Activated CD8-positive, alpha-beta T cell treated with anti-CD3 and anti-CD28 coated beads for 36 hours (primary cell): Measurements from ENCODE around the gene KMT2E. TPM values are rescaled to one million over a fixed set of nuclear protein-coding genes. Genes with fewer than 3 reads are reported as not detected.
A peak's percentile ranks its signal among the peaks of the same experiment; 100 is the strongest.

ENCODE experiments used
- ATAC-seq: fragments of 200-7000 bp; cut with Tn5 transposase; one replicate; pipeline ENCODE4 v1.10.0; 2021; ENCODE audit warnings: mild to moderate bottlenecking, moderate library complexity
- CTCF ChIA-PET: fragments of 350-600 bp; sonication (Branson Sonifier 250); formaldehyde crosslinking; loops from one replicate; lab custom pipeline; 2021; ENCODE audit warnings: antibody characterized with exemption; lab: Charles Lee
- POLR2A ChIA-PET: fragments of 350-600 bp; sonication (Branson Sonifier 250); formaldehyde crosslinking; loops from one replicate; lab custom pipeline; 2021; ENCODE audit warnings: antibody characterized with exemption; lab: Charles Lee
- DNase-seq: peaks from one replicate; pipeline ENCODE4 v3.0.0-alpha.2; 2020
- H3K27ac Mint-ChIP-seq: one replicate; pipeline ENCODE4 v1.8.0; 2021; ENCODE audit warnings: mild to moderate bottlenecking, mixed read lengths
- H3K27me3 Mint-ChIP-seq: one replicate; pipeline ENCODE4 v1.8.0; 2021; ENCODE audit warnings: mixed read lengths
- H3K36me3 Mint-ChIP-seq: one replicate; pipeline ENCODE4 v1.8.0; 2021; ENCODE audit warnings: low read depth, mixed read lengths
- H3K4me1 Mint-ChIP-seq: one replicate; pipeline ENCODE4 v1.8.0; 2021; ENCODE audit warnings: low read depth, mixed read lengths
- H3K4me3 Mint-ChIP-seq: one replicate; pipeline ENCODE4 v1.8.0; 2021; ENCODE audit warnings: mild to moderate bottlenecking, moderate library complexity, mixed read lengths
- H3K9me3 Mint-ChIP-seq: one replicate; pipeline ENCODE4 v1.8.0; 2021; ENCODE audit warnings: mixed read lengths
- CTCF ChIP-seq: fragments of 200-600 bp; IDR thresholded peaks from one replicate; pipeline ENCODE4 v1.8.0; 2022; ENCODE audit warnings: antibody characterized with exemption, mild to moderate bottlenecking
- intact Hi-C: fragments of 100-400 bp; cut with micrococcal nuclease; formaldehyde crosslinking; loops from one replicate; pipeline ENCODE4 v1.10.0; 2022
- total RNA-seq, 2 experiments: library from RNA; stranded (reverse); gene quantifications; one replicate each; pipeline ENCODE4 v1.2.3, GENCODE V29; 2021

Gene KMT2E
- total RNA-seq, 2 experiments from 2014 or later, result 94.7 to 98.4 TPM

GRCh38 chr7:105126436-105126975, 112.5 kb downstream of the KMT2E start:
- no peak for TF ChIP-seq CTCF
- H3K4me3 Mint-ChIP-seq, result no peak overlapping the region
- intact Hi-C loops, result no loop called here
- POLR2A ChIA-PET, result interaction anchor here (0.9 kb wide), 1 partner anchor 11 kb away, joined by 3 read pairs; no protein-coding TSS in a partner anchor
- H3K27me3 Mint-ChIP-seq, result no peaks in the 10 kb centered on the region
- peak overlapping the region; percentile 67 for H3K27ac Mint-ChIP-seq
- H3K4me1 Mint-ChIP-seq, result peaks cover 40% of the 10 kb centered on the region
- no peaks in the 10 kb centered on the region for H3K9me3 Mint-ChIP-seq
- CTCF ChIA-PET, result interaction anchor here (1.5 kb wide), 1 partner anchor 204 kb away, joined by 6 read pairs; no protein-coding TSS in a partner anchor
- peaks cover 11% of the 10 kb centered on the region for H3K36me3 Mint-ChIP-seq
- ATAC-seq (peak; percentile 38), DNase-seq (no peak)

DNA sequence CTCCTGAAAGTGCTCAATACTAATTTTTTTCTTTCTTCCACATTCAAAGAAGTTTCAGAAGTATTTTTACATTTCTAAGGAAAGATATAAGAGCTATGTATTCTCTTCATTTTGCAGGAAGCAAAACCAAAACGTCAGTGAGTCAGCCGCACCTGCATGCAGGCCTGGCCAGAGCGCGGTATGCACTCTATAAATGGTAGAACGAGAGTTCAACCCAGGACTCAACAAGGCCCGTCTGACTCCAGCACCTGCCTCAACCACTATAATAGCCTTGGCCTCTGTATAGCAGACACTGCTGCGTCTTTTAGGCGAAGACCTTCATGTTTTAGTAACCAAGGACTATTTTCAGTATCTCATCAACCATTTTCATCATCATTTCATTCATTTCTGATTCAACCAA, 113.2 kb downstream of the KMT2E start:
- H3K9me3 Mint-ChIP-seq, result no peaks in the 10 kb centered on the region
- ChIA-PET POLR2A (interaction anchor here (0.9 kb wide), 1 partner anchor 12 kb away, joined by 3 read pairs; no protein-coding TSS in a partner anchor), CTCF (interaction anchor here (1.5 to 2.1 kb wide), 2 partner anchors 9 to 203 kb away, joined by 6 to 11 read pairs; no protein-coding TSS in a partner anchor)
- peak; percentile 71 for ATAC-seq
- peak; percentile 52 for DNase-seq
- no peak overlapping the region for H3K4me3 Mint-ChIP-seq
- peak overlapping the region; percentile 67 for H3K27ac Mint-ChIP-seq
- intact Hi-C loops, result no loop called here
- peaks cover 16% of the 10 kb centered on the region for H3K36me3 Mint-ChIP-seq
- TF ChIP-seq CTCF, result no peak
- peaks cover 41% of the 10 kb centered on the region for H3K4me1 Mint-ChIP-seq
- no peaks in the 10 kb centered on the region for H3K27me3 Mint-ChIP-seq

GRCh38 chr7:105130048-105130447, 116.0 kb downstream of the KMT2E start:
- Mint-ChIP-seq H3K27ac (no peak overlapping the region), H3K9me3 (no peaks in the 10 kb centered on the region), H3K4me3 (no peak overlapping the region), H3K27me3 (no peaks in the 10 kb centered on the region), H3K36me3 (peaks cover 18% of the 10 kb centered on the region), H3K4me1 (peaks cover 48% of the 10 kb centered on the region)
- DNase-seq (no peak), ATAC-seq (no peak)
- CTCF ChIA-PET, result interaction anchor here (1.3 to 1.8 kb wide), 4 partner anchors 17 to 247 kb away, joined by 3 to 5 read pairs (median 4); no protein-coding TSS in a partner anchor
- TF ChIP-seq CTCF, result no peak
- POLR2A ChIA-PET, result interaction anchor here (0.8 to 1.1 kb wide), 2 partner anchors 11 to 25 kb away, joined by 3 read pairs; no protein-coding TSS in a partner anchor
- intact Hi-C loops, result no loop called here

- no peak overlapping the region for H3K4me3 Mint-ChIP-seq
- TF ChIP-seq CTCF, result no peak
- intact Hi-C loops, result no loop called here
- no peak for ATAC-seq
- no peak for DNase-seq
- H3K36me3 Mint-ChIP-seq, result peaks cover 16% of the 10 kb centered on the region
- POLR2A ChIA-PET, result no interaction called here
- H3K4me1 Mint-ChIP-seq, result peaks cover 48% of the 10 kb centered on the region
- peak overlapping the region; percentile 46 for H3K27ac Mint-ChIP-seq
- H3K27me3 Mint-ChIP-seq, result no peaks in the 10 kb centered on the region
- no peaks in the 10 kb centered on the region for H3K9me3 Mint-ChIP-seq
- CTCF ChIA-PET, result interaction anchor here (1.0 to 1.8 kb wide), 6 partner anchors 18 to 893 kb away, joined by 3 to 5 read pairs (median 3); no protein-coding TSS in a partner anchor
Measured at GRCh38 chr7:105130580-105130979, 116.6 kb downstream of the KMT2E start.

GRCh38 chr7:105131033-105131656, 117.1 kb downstream of the KMT2E start:
- ATAC-seq (peak; percentile 61), DNase-seq (peak; percentile 25)
- Mint-ChIP-seq H3K36me3 (peaks cover 11% of the 10 kb centered on the region), H3K27me3 (no peaks in the 10 kb centered on the region), H3K27ac (peak overlapping the region; percentile 46), H3K9me3 (no peaks in the 10 kb centered on the region), H3K4me3 (no peak overlapping the region), H3K4me1 (peaks cover 44% of the 10 kb centered on the region)
- POLR2A ChIA-PET, result no interaction called here
- TF ChIP-seq CTCF, result no peak
- CTCF ChIA-PET, result interaction anchor here (1.0 to 1.8 kb wide), 5 partner anchors 18 to 893 kb away, joined by 3 to 5 read pairs (median 3); no protein-coding TSS in a partner anchor
- intact Hi-C loops, result no loop called here
